Cerebellar cortex (tissue), 1 donor: ENCODE measurements around the gene PGGHG.
"Not testable (repeated sequence)": the region's sequence is repeated elsewhere in the genome, so short reads cannot be mapped to it uniquely, and the experiment has no call there.

Source experiments
- DNase-seq: peaks from one replicate; pipeline ENCODE4 v3.0.0-alpha.2; 2015; ENCODE audit warnings: low spot score

PGGHG gene

GRCh38 chr11:288478-289397 is at the start of gene PGGHG:
Gene PGGHG, plus strand, starts transcription at chr11:289126. Its CDS starts 691 bp downstream, at chr11:289817.
- peak; percentile 11 for DNase-seq

GRCh38 chr11:240315-240714 is 48.6 kb upstream of the PGGHG start:
- no peak for DNase-seq

- no peak for DNase-seq
Observed at GRCh38 chr11:241634-242033, 47.3 kb upstream of the PGGHG start.

- no peak for DNase-seq
Observed at GRCh38 chr11:244376-244775, 44.5 kb upstream of the PGGHG start.

GRCh38 chr11:249062-249461 is 39.9 kb upstream of the PGGHG start:
- DNase-seq, result no peak

GRCh38 chr11:250274-250673 is 38.7 kb upstream of the PGGHG start:
- DNase-seq, result no peak

GRCh38 chr11:250740-251299 is 38.1 kb upstream of the PGGHG start:
- DNase-seq, result peak; percentile 56

- no peak for DNase-seq
Observed at GRCh38 chr11:251550-251949, 37.4 kb upstream of the PGGHG start.

- DNase-seq, result no peak
Observed at GRCh38 chr11:252666-253065, 36.3 kb upstream of the PGGHG start.

GRCh38 chr11:253160-253885 is 35.6 kb upstream of the PGGHG start:
- no peak for DNase-seq

- no peak for DNase-seq
Observed at GRCh38 chr11:253886-254270, 35.0 kb upstream of the PGGHG start.

- no peak for DNase-seq
Observed at GRCh38 chr11:255176-255575, 33.8 kb upstream of the PGGHG start.

- DNase-seq, result no peak
Observed at GRCh38 chr11:255816-256215, 33.1 kb upstream of the PGGHG start.

- no peak for DNase-seq
Observed at GRCh38 chr11:256952-257737, 31.8 kb upstream of the PGGHG start.

GRCh38 chr11:257766-258493 is 31.0 kb upstream of the PGGHG start:
- DNase-seq, result no peak

- DNase-seq, result no peak
Observed at GRCh38 chr11:259413-259812, 29.5 kb upstream of the PGGHG start.

GRCh38 chr11:261624-262023 is 27.3 kb upstream of the PGGHG start:
- no peak for DNase-seq

- no peak for DNase-seq
Observed at GRCh38 chr11:266676-267439, 22.1 kb upstream of the PGGHG start.

- no peak for DNase-seq
Observed at GRCh38 chr11:267491-267994, 21.4 kb upstream of the PGGHG start.

GRCh38 chr11:268716-269145 is 20.2 kb upstream of the PGGHG start:
- DNase-seq, result not testable (repeated sequence)
